Suprapubic skin (tissue), 4 donors: ENCODE results near the gene GTPBP6.

Experiments used
- EP300 ChIP-seq: sonication (generic); formaldehyde crosslinking; IDR thresholded peaks from one replicate; pipeline ENCODE4 v1.6.1; 2017; ENCODE audit warnings: antibody characterized with exemption
- POLR2A ChIP-seq, 2 donors: fragments of 450-650 bp; IDR thresholded peaks; one replicate each; pipeline ENCODE4 v1.6.1; 2017; ENCODE audit warnings: antibody characterized with exemption in 2 of 2, mild to moderate bottlenecking in 2 of 2, moderate library complexity in 2 of 2
- POLR2AphosphoS5 ChIP-seq, 3 donors: sonication (generic); formaldehyde crosslinking; IDR thresholded peaks; one replicate each; pipeline ENCODE4 v1.6.1; 2017; ENCODE audit warnings: antibody characterized with exemption in 3 of 3
- TF ChIP-seq, protein P1 (sequence below), 2 donors: fragments of 200-600 bp in 1 of 2; fragments of 450-650 bp in 1 of 2; sonication (generic) in 1 of 2; IDR thresholded peaks; one replicate each; pipeline ENCODE4 v1.5.1; 2016 to 2019; ENCODE audit warnings: antibody characterized with exemption in 2 of 2, mild to moderate bottlenecking in 1 of 2, moderate library complexity in 1 of 2

DNA sequence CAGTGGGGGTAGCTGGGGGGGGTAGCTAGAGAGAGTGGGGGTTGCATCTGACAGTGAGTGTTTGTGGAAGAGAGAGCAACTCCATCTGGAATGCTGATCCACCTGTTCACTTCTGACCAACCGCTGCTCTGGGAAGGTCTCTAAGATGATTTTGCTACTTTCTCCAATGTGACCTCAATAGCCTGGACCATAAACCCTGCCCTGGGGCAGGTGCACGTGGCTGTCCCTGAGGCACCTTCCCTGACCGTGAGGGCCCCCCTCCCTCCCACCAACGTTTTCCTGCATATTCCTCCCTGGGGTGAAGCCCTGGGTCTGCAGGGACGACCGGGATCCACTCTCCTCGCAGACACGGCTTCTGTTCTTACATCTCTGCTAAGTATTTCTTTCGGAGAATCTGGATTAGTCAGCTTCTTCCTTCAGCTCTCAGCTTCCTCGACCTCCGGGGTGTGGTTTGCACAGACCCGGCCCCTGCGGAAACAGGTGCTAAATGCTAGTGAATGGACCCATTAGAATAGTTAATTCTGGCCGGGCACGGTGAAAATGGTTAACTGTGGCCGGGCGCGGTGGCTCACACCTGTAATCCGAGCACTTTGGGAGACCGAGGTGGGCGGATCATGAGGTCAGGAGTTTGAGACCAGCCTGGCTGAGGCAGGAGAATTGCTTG is 58.8 kb downstream of the GTPBP6 start:
- TF ChIP-seq POLR2A (IDR thresholded peaks at IDR 0.05) (no peak), POLR2AphosphoS5 (IDR thresholded peaks at IDR 0.05) (no peak), EP300 (no peak)
- TF ChIP-seq, protein P1, sequence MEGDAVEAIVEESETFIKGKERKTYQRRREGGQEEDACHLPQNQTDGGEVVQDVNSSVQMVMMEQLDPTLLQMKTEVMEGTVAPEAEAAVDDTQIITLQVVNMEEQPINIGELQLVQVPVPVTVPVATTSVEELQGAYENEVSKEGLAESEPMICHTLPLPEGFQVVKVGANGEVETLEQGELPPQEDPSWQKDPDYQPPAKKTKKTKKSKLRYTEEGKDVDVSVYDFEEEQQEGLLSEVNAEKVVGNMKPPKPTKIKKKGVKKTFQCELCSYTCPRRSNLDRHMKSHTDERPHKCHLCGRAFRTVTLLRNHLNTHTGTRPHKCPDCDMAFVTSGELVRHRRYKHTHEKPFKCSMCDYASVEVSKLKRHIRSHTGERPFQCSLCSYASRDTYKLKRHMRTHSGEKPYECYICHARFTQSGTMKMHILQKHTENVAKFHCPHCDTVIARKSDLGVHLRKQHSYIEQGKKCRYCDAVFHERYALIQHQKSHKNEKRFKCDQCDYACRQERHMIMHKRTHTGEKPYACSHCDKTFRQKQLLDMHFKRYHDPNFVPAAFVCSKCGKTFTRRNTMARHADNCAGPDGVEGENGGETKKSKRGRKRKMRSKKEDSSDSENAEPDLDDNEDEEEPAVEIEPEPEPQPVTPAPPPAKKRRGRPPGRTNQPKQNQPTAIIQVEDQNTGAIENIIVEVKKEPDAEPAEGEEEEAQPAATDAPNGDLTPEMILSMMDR (IDR thresholded peaks at IDR 0.05): no peak
